HEK293 (cell line): ENCODE results near the gene ZCCHC24.

Experiments
- KLF10 ChIP-seq: fragments of 450-650 bp; IDR thresholded peaks from 2 replicates; pipeline ENCODE4 v1.5.1; 2018; ENCODE audit warnings: missing biosample characterization, mild to moderate bottlenecking, missing genetic modification characterization
- KLF16 ChIP-seq: fragments of 450-650 bp; formaldehyde crosslinking; IDR thresholded peaks from 2 replicates; pipeline ENCODE4 v1.5.1; 2017; ENCODE audit warnings: missing biosample characterization, missing genetic modification characterization
- PATZ1 ChIP-seq: fragments of 450-650 bp; formaldehyde crosslinking; IDR thresholded peaks from 2 replicates; pipeline ENCODE4 v1.5.1; 2016; ENCODE audit warnings: missing biosample characterization, missing genetic modification characterization
- PBX3 ChIP-seq: sonication (generic); formaldehyde crosslinking; IDR thresholded peaks from 2 replicates; pipeline ENCODE4 v1.8.1; 2022; ENCODE audit warnings: mild to moderate bottlenecking, moderate library complexity, missing genetic modification reagents
- PRDM1 ChIP-seq: fragments of 450-650 bp; formaldehyde crosslinking; IDR thresholded peaks from 2 replicates; pipeline ENCODE4; 2016; ENCODE audit warnings: missing biosample characterization, missing genetic modification characterization
- YY1 ChIP-seq: fragments of 450-650 bp; formaldehyde crosslinking; IDR thresholded peaks from 2 replicates; pipeline ENCODE4 v1.5.1; 2018; ENCODE audit warnings: missing biosample characterization, missing genetic modification characterization
- ZBTB8A ChIP-seq: fragments of 450-650 bp; formaldehyde crosslinking; IDR thresholded peaks from 2 replicates; pipeline ENCODE4 v1.5.1; 2016; ENCODE audit warnings: missing biosample characterization, missing genetic modification characterization
- ZNF169 ChIP-seq: fragments of 450-650 bp; formaldehyde crosslinking; IDR thresholded peaks from 2 replicates; pipeline ENCODE4 v1.5.1; 2016; ENCODE audit warnings: missing biosample characterization, missing genetic modification characterization
- ZNF202 ChIP-seq: fragments of 450-650 bp; formaldehyde crosslinking; IDR thresholded peaks from 2 replicates; pipeline ENCODE4 v1.5.1; 2016; ENCODE audit warnings: missing biosample characterization, missing genetic modification characterization, borderline replicate concordance
- ZNF580 ChIP-seq: fragments of 450-650 bp; formaldehyde crosslinking; IDR thresholded peaks from 2 replicates; pipeline ENCODE4 v1.5.1; 2016; ENCODE audit warnings: missing biosample characterization, missing genetic modification characterization
- ZNF776 ChIP-seq: fragments of 450-650 bp; formaldehyde crosslinking; IDR thresholded peaks from 2 replicates; pipeline ENCODE4 v1.5.0; 2017; ENCODE audit warnings: missing biosample characterization, missing genetic modification characterization, borderline replicate concordance
- ZNF792 ChIP-seq: fragments of 450-650 bp; formaldehyde crosslinking; IDR thresholded peaks from 2 replicates; pipeline ENCODE4 v1.5.1; 2016; ENCODE audit warnings: missing biosample characterization, missing genetic modification characterization
- TF ChIP-seq, protein P1 (sequence below): fragments of 450-650 bp; formaldehyde crosslinking; IDR thresholded peaks from 2 replicates; pipeline ENCODE4 v1.5.1; 2016; ENCODE audit warnings: missing biosample characterization, missing genetic modification characterization

DNA sequence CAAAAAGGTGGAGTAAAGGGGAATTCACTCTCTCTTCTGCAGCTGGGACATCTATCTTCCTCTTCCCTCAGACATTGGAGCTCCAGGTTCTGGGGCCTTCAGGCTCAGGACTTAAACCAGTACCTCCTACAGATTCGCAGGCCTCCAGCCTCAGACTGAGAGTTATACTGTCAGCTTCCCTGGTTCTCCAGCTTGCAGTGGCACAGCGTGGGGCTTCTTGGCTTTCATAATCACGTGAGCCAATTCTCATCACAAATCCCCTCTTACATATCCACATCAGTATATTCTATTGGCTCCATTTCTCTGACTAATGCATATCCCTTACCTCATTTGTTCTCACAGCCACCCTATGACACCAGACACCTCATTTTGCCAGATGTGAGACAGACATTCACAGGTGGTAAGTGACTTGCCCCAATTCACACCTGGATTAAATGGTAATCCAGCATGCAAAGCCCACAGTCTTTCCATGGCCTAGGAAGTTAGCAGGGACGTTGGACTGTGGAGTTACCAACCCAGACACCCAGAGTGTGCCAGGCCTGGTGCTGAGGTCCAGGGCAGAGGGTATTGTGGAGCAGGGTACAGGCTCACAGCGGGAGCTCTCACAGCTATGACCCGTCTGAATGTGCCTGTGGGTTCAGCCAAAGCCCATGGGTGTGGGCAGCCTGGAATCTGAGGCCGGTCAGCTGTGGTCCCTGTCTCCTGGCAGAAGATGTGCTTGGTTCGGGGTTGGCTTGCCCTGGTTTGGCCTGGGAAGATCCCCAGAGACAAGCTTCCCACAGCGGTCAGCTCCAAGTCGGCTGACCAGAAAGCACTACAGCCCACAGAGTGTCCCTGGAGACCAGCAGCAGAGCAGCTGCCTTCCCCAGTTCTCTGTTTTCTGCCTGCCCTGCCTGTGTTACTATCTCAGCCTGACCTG is 18.4 kb upstream of the ZCCHC24 start:
- no peak for TF ChIP-seq ZBTB8A (tag by site-specific recombination)
- no peak for TF ChIP-seq PBX3 (CRISPR knock-in tag)
- no peak for TF ChIP-seq ZNF792 (tag by site-specific recombination)
- no peak for TF ChIP-seq ZNF202 (tag by site-specific recombination)
- TF ChIP-seq KLF16 (tag by site-specific recombination): no peak
- no peak for TF ChIP-seq KLF10 (tag by site-specific recombination)
- TF ChIP-seq, protein P1, sequence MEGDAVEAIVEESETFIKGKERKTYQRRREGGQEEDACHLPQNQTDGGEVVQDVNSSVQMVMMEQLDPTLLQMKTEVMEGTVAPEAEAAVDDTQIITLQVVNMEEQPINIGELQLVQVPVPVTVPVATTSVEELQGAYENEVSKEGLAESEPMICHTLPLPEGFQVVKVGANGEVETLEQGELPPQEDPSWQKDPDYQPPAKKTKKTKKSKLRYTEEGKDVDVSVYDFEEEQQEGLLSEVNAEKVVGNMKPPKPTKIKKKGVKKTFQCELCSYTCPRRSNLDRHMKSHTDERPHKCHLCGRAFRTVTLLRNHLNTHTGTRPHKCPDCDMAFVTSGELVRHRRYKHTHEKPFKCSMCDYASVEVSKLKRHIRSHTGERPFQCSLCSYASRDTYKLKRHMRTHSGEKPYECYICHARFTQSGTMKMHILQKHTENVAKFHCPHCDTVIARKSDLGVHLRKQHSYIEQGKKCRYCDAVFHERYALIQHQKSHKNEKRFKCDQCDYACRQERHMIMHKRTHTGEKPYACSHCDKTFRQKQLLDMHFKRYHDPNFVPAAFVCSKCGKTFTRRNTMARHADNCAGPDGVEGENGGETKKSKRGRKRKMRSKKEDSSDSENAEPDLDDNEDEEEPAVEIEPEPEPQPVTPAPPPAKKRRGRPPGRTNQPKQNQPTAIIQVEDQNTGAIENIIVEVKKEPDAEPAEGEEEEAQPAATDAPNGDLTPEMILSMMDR (tag by site-specific recombination): no peak
- no peak for TF ChIP-seq YY1 (tag by site-specific recombination)
- no peak for TF ChIP-seq ZNF776 (tag by site-specific recombination)
- TF ChIP-seq ZNF580: no peak
- no peak for TF ChIP-seq PATZ1 (tag by site-specific recombination)
- TF ChIP-seq PRDM1: no peak
- TF ChIP-seq ZNF169: no peak
